Suprapubic skin (tissue), 4 donors: Measurements from ENCODE around the gene UVRAG. TPM values are rescaled to one million over a fixed set of nuclear protein-coding genes. Genes with fewer than 3 reads are reported as not detected.

Experiments
- DNase-seq, 2 donors: peaks; one replicate each; pipeline ENCODE4 v3.0.0-alpha.2; 2019; ENCODE audit warnings: low spot score in 2 of 2
- H3K27ac ChIP-seq: fragments of 200-600 bp; sonication (generic); one replicate; pipeline ENCODE4 v1.5.1; 2019
- H3K27me3 ChIP-seq: fragments of 200-600 bp; sonication (generic); one replicate; pipeline ENCODE4 v1.5.1; 2019
- H3K36me3 ChIP-seq: fragments of 200-600 bp; sonication (generic); one replicate; pipeline ENCODE4 v1.5.1; 2019
- H3K4me1 ChIP-seq: fragments of 200-600 bp; sonication (generic); one replicate; pipeline ENCODE4 v1.5.1; 2019
- H3K4me3 ChIP-seq: fragments of 200-600 bp; sonication (generic); one replicate; pipeline ENCODE4 v1.5.1; 2019; ENCODE audit warnings: mild to moderate bottlenecking
- H3K9me3 ChIP-seq: fragments of 200-600 bp; sonication (generic); one replicate; pipeline ENCODE4 v1.5.1; 2019
- CTCF ChIP-seq, 2 donors: fragments of 200-600 bp in 1 of 2; fragments of 450-650 bp in 1 of 2; sonication (generic) in 1 of 2; IDR thresholded peaks; one replicate each; pipeline ENCODE4 v1.5.1; 2016 to 2019; ENCODE audit warnings: antibody characterized with exemption in 2 of 2, mild to moderate bottlenecking in 1 of 2, moderate library complexity in 1 of 2
- EP300 ChIP-seq: sonication (generic); formaldehyde crosslinking; IDR thresholded peaks from one replicate; pipeline ENCODE4 v1.6.1; 2017; ENCODE audit warnings: antibody characterized with exemption
- POLR2A ChIP-seq, 2 donors: fragments of 450-650 bp; IDR thresholded peaks; one replicate each; pipeline ENCODE4 v1.6.1; 2017; ENCODE audit warnings: antibody characterized with exemption in 2 of 2, mild to moderate bottlenecking in 2 of 2, moderate library complexity in 2 of 2
- POLR2AphosphoS5 ChIP-seq, 3 donors: sonication (generic); formaldehyde crosslinking; IDR thresholded peaks; one replicate each; pipeline ENCODE4 v1.6.1; 2017; ENCODE audit warnings: antibody characterized with exemption in 3 of 3
- WGBS: methylation state at CpG from one replicate; pipeline ENCODE4 v1.1.5; 2018; 5-methylcytosine and 5-hydroxymethylcytosine counted together
- total RNA-seq, 4 donors: library from RNA; depleted of rRNA; stranded (reverse); fragments of >200 nt; gene quantifications; one replicate each; pipeline ENCODE4 v1.1.0, GENCODE V29; 2016

UVRAG gene
- total RNA-seq, 4 donors from 2014 or later: 17.5 to 30.0 (median 22.1) TPM

- no peak for TF ChIP-seq POLR2AphosphoS5 (IDR thresholded peaks at IDR 0.05)
- TF ChIP-seq CTCF (IDR thresholded peaks at IDR 0.05): no peak
- no peak for TF ChIP-seq EP300
- TF ChIP-seq POLR2A (IDR thresholded peaks at IDR 0.05): no peak
- no peaks in the 10 kb centered on the region for H3K36me3 ChIP-seq
- peaks cover 11% of the 10 kb centered on the region for H3K4me1 ChIP-seq
- no peak overlapping the region for H3K4me3 ChIP-seq
- WGBS: 80% methylated on average over 8 of the region's 8 CpGs
- H3K27ac ChIP-seq: no peak overlapping the region
- no peaks in the 10 kb centered on the region for H3K9me3 ChIP-seq
- no peak for DNase-seq
- H3K27me3 ChIP-seq: no peaks in the 10 kb centered on the region
Observed at GRCh38 chr11:75810637-75811390, 4.2 kb upstream of the UVRAG start.

GRCh38 chr11:75811485-75811884 lies 3.5 kb upstream of the UVRAG start:
- no peak for TF ChIP-seq POLR2AphosphoS5 (IDR thresholded peaks at IDR 0.05)
- TF ChIP-seq POLR2A (IDR thresholded peaks at IDR 0.05): no peak
- no peak for TF ChIP-seq CTCF (IDR thresholded peaks at IDR 0.05)

GRCh38 chr11:75812542-75813040 lies 2.4 kb upstream of the UVRAG start:
- no peak for TF ChIP-seq POLR2AphosphoS5 (IDR thresholded peaks at IDR 0.05)
- TF ChIP-seq EP300: no peak
- TF ChIP-seq CTCF (IDR thresholded peaks at IDR 0.05): no peak
- TF ChIP-seq POLR2A (IDR thresholded peaks at IDR 0.05): no peak

More at GRCh38 chr11:75811485-75811884, 3.5 kb upstream of the UVRAG start:
- DNase-seq: no peak
- Histone ChIP-seq H3K9me3 (no peaks in the 10 kb centered on the region), H3K4me1 (peaks cover 18% of the 10 kb centered on the region), H3K4me3 (no peak overlapping the region), H3K27me3 (no peaks in the 10 kb centered on the region), H3K27ac (no peak overlapping the region), H3K36me3 (no peaks in the 10 kb centered on the region)
- 78% methylated on average over 2 of the region's 2 CpGs for WGBS

GRCh38 chr11:75813124-75813523 lies 1.9 kb upstream of the UVRAG start:
- 53% methylated on average over 2 of the region's 2 CpGs for WGBS
- Histone ChIP-seq H3K36me3 (no peaks in the 10 kb centered on the region), H3K4me3 (no peak overlapping the region), H3K27me3 (no peaks in the 10 kb centered on the region), H3K27ac (peak overlapping the region; percentile 27), H3K9me3 (no peaks in the 10 kb centered on the region), H3K4me1 (peaks cover 32% of the 10 kb centered on the region)
- no peak for DNase-seq
- TF ChIP-seq CTCF (IDR thresholded peaks at IDR 0.05): no peak
- no peak for TF ChIP-seq POLR2AphosphoS5 (IDR thresholded peaks at IDR 0.05)
- no peak for TF ChIP-seq EP300
- TF ChIP-seq POLR2A (IDR thresholded peaks at IDR 0.05): no peak

More at GRCh38 chr11:75812542-75813040, 2.4 kb upstream of the UVRAG start:
- Histone ChIP-seq H3K27me3 (no peaks in the 10 kb centered on the region), H3K36me3 (no peaks in the 10 kb centered on the region), H3K27ac (no peak overlapping the region), H3K9me3 (no peaks in the 10 kb centered on the region), H3K4me1 (peaks cover 29% of the 10 kb centered on the region), H3K4me3 (no peak overlapping the region)
- WGBS: 84% methylated on average over 2 of the region's 2 CpGs
- no peak for DNase-seq

GRCh38 chr11:75813622-75814039 lies 1.4 kb upstream of the UVRAG start:
- Histone ChIP-seq H3K27ac (peak overlapping the region; percentile 92), H3K4me3 (no peak overlapping the region), H3K9me3 (no peaks in the 10 kb centered on the region), H3K4me1 (peaks cover 36% of the 10 kb centered on the region), H3K27me3 (no peaks in the 10 kb centered on the region), H3K36me3 (no peaks in the 10 kb centered on the region)
- TF ChIP-seq POLR2A (IDR thresholded peaks at IDR 0.05): no peak
- 79% methylated on average over 1 of the region's 1 CpG for WGBS
- DNase-seq: no peak
